A673 (cell line): ENCODE measurements around the gene BCDIN3D. TPM values are rescaled to one million over a fixed set of nuclear protein-coding genes. Genes with fewer than 3 reads are reported as not detected.

ENCODE experiments used
- BruUV-seq: library from RNA; stranded (reverse); fragments of 400-500 nt; replicated peaks from 2 replicates; lab custom pipeline; 2021; lab: Mats Ljungman, UMichigan
- CTCF ChIA-PET: fragments of 300-600 bp; sonication (Branson Sonifier 250); formaldehyde crosslinking; loops from one replicate; lab custom pipeline; 2022; ENCODE audit warnings: antibody characterized with exemption; lab: Charles Lee
- POLR2A ChIA-PET: fragments of 300-600 bp; sonication (Branson Sonifier 250); formaldehyde crosslinking; loops from one replicate; lab custom pipeline; 2022; ENCODE audit warnings: antibody characterized with exemption; ENCODE audit not compliant: low non-redundant PET; lab: Charles Lee
- DNase-seq: peaks from one replicate; pipeline ENCODE4 v3.0.0-alpha.2; 2015; ENCODE audit warnings: low spot score
- H3K27ac ChIP-seq: fragments of 200-600 bp; sonication (generic); 2 replicates; pipeline ENCODE4 v1.5.1; 2016; ENCODE audit warnings: mixed run types, low read depth, mild to moderate bottlenecking, mixed read lengths, antibody characterized with exemption, low read length; ENCODE audit not compliant: poor library complexity, severe bottlenecking
- H3K27me3 ChIP-seq: fragments of 200-600 bp; sonication (generic); replicated peaks from 2 replicates; pipeline ENCODE4 v1.6.1; 2017; ENCODE audit warnings: mixed run types, low read depth, mild to moderate bottlenecking, mixed read lengths, antibody characterized with exemption, low read length; ENCODE audit not compliant: insufficient read depth, poor library complexity
- H3K36me3 ChIP-seq: fragments of 200-600 bp; sonication (generic); 2 replicates; pipeline ENCODE4 v1.6.1; 2016; ENCODE audit warnings: mixed run types, mild to moderate bottlenecking, mixed read lengths, antibody characterized with exemption, low read length; ENCODE audit not compliant: insufficient read depth, poor library complexity, severe bottlenecking
- H3K4me1 ChIP-seq: fragments of 200-600 bp; sonication (generic); 2 replicates; pipeline ENCODE4 v1.6.1; 2017; ENCODE audit warnings: mixed run types, mild to moderate bottlenecking, mixed read lengths, antibody characterized with exemption, low read length; ENCODE audit not compliant: insufficient read depth, poor library complexity, severe bottlenecking
- H3K4me3 ChIP-seq: fragments of 200-600 bp; sonication (generic); 2 replicates; pipeline ENCODE4 v1.5.1; 2016; ENCODE audit warnings: low read depth, mixed run types, mild to moderate bottlenecking, mixed read lengths, low read length; ENCODE audit not compliant: poor library complexity, severe bottlenecking
- H3K9me3 ChIP-seq: fragments of 200-600 bp; sonication (generic); 2 replicates; pipeline ENCODE4 v1.6.1; 2016; ENCODE audit warnings: mixed run types, low read depth, mild to moderate bottlenecking, mixed read lengths, antibody characterized with exemption, low read length; ENCODE audit not compliant: poor library complexity, severe bottlenecking
- CTCF ChIP-seq: fragments of 300-800, 200-600 bp; sonication (generic); conservative IDR thresholded peaks from 2 replicates; pipeline ENCODE4 v1.5.1; 2017; ENCODE audit warnings: low read depth, mild to moderate bottlenecking, antibody characterized with exemption, low read length, moderate library complexity, mixed read lengths
- EZH2 ChIP-seq: fragments of 200-600 bp; sonication (generic); IDR thresholded peaks from 2 replicates; pipeline ENCODE4 v1.6.1; 2017; ENCODE audit warnings: borderline replicate concordance, low read depth, mild to moderate bottlenecking, mixed read lengths, antibody characterized with exemption, low read length; ENCODE audit not compliant: poor library complexity, severe bottlenecking
- intact Hi-C: fragments of 100-400 bp; cut with micrococcal nuclease; formaldehyde crosslinking; loops from one replicate; pipeline ENCODE4 v1.10.0; 2022; ENCODE audit not compliant: unreplicated experiment
- total RNA-seq: library from RNA; stranded (reverse); gene quantifications from 2 replicates; pipeline ENCODE4 v1.2.3, GENCODE V29; 2021

BCDIN3D gene
- total RNA-seq, 1 experiment from 2014 or later: 5.7 TPM

- POLR2A ChIA-PET: no interaction called here
- Histone ChIP-seq H3K4me3 (no peak overlapping the region), H3K36me3 (peaks cover 16% of the 10 kb centered on the region), H3K27ac (no peak overlapping the region), H3K4me1 (no peaks in the 10 kb centered on the region), H3K9me3 (no peaks in the 10 kb centered on the region), H3K27me3 (no peaks in the 10 kb centered on the region)
- intact Hi-C loops: no loop called here
- CTCF ChIA-PET: no interaction called here
- no peak for TF ChIP-seq EZH2
- TF ChIP-seq CTCF: no peak
- no peak for DNase-seq
- no TSS peak for BruUV-seq
These were observed 41.5 kb downstream of the BCDIN3D start for GRCh38 chr12:49801141-49802063.

- peaks cover 16% of the 10 kb centered on the region for H3K36me3 ChIP-seq
- no peaks in the 10 kb centered on the region for H3K9me3 ChIP-seq
- DNase-seq: no peak
- no peak overlapping the region for H3K27ac ChIP-seq
- BruUV-seq: no TSS peak
- intact Hi-C loops: no loop called here
- ChIA-PET POLR2A (no interaction called here), CTCF (no interaction called here)
- TF ChIP-seq CTCF (no peak), EZH2 (no peak)
- no peaks in the 10 kb centered on the region for H3K4me1 ChIP-seq
- no peaks in the 10 kb centered on the region for H3K27me3 ChIP-seq
- H3K4me3 ChIP-seq: no peak overlapping the region
These were observed 42.3 kb downstream of the BCDIN3D start for GRCh38 chr12:49800421-49801140.

DNA sequence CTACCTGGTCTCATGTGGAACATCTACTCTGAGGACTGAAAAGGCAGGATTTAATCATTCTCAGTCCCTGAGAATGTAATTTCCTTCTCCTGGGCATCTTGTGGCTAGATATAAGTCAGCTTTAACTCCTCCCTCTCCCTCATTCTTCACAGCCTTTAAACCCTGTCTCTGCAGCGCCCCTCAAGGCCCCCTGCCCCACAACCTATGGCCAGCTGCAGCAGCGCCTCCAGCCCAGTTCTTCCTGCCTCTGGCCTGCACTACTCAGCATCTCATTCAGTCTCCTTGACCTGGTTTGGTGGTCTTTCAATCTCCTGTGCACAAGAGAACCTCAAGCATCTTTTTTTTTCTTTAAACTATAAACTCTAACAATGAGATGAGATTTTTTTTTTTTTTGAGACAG is 44.0 kb downstream of the BCDIN3D start:
- Histone ChIP-seq H3K27ac (no peak overlapping the region), H3K9me3 (no peaks in the 10 kb centered on the region), H3K4me3 (no peak overlapping the region), H3K4me1 (no peaks in the 10 kb centered on the region), H3K36me3 (peaks cover 15% of the 10 kb centered on the region), H3K27me3 (no peaks in the 10 kb centered on the region)
- intact Hi-C loops: no loop called here
- TF ChIP-seq CTCF (no peak), EZH2 (no peak)
- ChIA-PET POLR2A (no interaction called here), CTCF (interaction anchor here (0.6 kb wide), 1 partner anchor 147 kb away, joined by 3 read pairs; no protein-coding TSS in a partner anchor)
- no TSS peak for BruUV-seq
- no peak for DNase-seq
